ENCODE measurements around the gene IFT122. TPM values are rescaled to one million over a fixed set of nuclear protein-coding genes. Genes with fewer than 3 reads are reported as not detected.

The IFT122 gene
- total RNA-seq, 1 donor from 2014 or later = 19.2 TPM

- H3K27me3 Mint-ChIP-seq = peaks cover 3% of the 10 kb centered on the region
- ChIA-PET POLR2A (no interaction called here), CTCF (no interaction called here)
- intact Hi-C loops (cut with micrococcal nuclease) = no loop called here
- peaks cover 13% of the 10 kb centered on the region for H3K4me1 Mint-ChIP-seq
- no peak for ATAC-seq (ENCODE audit: low read depth)
- TF ChIP-seq, protein P1, sequence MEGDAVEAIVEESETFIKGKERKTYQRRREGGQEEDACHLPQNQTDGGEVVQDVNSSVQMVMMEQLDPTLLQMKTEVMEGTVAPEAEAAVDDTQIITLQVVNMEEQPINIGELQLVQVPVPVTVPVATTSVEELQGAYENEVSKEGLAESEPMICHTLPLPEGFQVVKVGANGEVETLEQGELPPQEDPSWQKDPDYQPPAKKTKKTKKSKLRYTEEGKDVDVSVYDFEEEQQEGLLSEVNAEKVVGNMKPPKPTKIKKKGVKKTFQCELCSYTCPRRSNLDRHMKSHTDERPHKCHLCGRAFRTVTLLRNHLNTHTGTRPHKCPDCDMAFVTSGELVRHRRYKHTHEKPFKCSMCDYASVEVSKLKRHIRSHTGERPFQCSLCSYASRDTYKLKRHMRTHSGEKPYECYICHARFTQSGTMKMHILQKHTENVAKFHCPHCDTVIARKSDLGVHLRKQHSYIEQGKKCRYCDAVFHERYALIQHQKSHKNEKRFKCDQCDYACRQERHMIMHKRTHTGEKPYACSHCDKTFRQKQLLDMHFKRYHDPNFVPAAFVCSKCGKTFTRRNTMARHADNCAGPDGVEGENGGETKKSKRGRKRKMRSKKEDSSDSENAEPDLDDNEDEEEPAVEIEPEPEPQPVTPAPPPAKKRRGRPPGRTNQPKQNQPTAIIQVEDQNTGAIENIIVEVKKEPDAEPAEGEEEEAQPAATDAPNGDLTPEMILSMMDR (IDR thresholded peaks at IDR 0.05) = no peak
- no peaks in the 10 kb centered on the region for H3K36me3 Mint-ChIP-seq (ENCODE audit: low read depth)
- no peak overlapping the region for H3K4me3 Mint-ChIP-seq
- no peak for DNase-seq
- no peaks in the 10 kb centered on the region for H3K9me3 Mint-ChIP-seq
- no peak overlapping the region for H3K27ac Mint-ChIP-seq
Observed at GRCh38 chr3:129555616-129556357, 115.8 kb downstream of the IFT122 start.

DNA sequence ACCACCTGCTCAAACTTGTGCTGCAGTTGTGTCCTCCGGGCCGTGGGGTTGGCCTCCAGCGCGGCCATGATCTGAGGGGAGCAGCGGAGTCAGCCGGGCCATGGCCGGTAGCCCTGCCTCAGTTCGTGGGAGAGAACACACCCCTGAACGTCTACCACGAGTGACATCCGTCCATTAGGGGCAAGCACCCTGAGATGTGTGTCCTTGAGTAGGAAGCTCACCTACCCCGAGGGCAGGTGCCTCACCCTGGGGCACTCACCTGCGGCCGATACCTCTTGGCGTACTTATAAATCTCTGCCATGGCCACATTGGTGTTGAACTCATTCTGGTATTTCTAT lies 116.3 kb downstream of the IFT122 start:
- H3K9me3 Mint-ChIP-seq = no peaks in the 10 kb centered on the region
- TF ChIP-seq, protein P1 (IDR thresholded peaks at IDR 0.05) = no peak
- H3K27ac Mint-ChIP-seq = no peak overlapping the region
- ChIA-PET POLR2A (no interaction called here), CTCF (no interaction called here)
- intact Hi-C loops (cut with micrococcal nuclease) = no loop called here
- H3K4me3 Mint-ChIP-seq = no peak overlapping the region
- no peak for ATAC-seq (ENCODE audit: low read depth)
- H3K36me3 Mint-ChIP-seq (ENCODE audit: low read depth) = no peaks in the 10 kb centered on the region
- no peak for DNase-seq
- H3K27me3 Mint-ChIP-seq = peaks cover 3% of the 10 kb centered on the region
- H3K4me1 Mint-ChIP-seq = peaks cover 14% of the 10 kb centered on the region

DNA sequence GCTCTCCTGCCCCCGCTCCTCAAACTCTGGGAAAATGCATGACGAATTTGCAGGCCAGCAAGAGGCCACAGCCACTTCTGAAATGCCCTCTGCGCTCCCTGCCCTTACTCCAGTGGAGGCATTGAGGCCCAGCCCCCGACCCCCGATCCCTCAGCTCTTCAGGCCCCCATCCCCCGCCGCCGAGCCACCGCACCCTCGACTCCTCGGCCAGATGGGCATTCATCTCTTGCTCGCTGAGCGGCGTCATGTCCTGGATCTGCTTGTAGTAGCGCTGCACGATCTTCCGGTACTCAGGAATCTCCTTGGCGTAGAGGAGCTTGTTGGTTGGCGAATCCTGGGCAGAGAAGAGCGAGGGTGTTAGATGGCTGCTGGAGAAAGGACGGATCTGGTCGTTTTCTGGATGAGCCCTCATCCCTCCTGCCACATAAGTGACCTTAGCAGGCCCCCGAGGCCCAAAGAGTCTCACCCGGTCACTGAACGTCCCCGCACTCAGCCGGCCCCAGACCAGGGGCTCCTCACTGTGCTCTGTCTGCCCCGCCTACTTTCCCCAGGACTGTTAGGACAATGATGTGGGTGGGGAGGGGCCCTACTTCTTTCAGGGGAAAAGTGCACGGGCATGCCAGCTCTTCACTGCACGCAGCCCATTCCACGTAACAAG lies 117.0 kb downstream of the IFT122 start:
- H3K27ac Mint-ChIP-seq = no peak overlapping the region
- DNase-seq (no peak), ATAC-seq (ENCODE audit: low read depth) (no peak)
- intact Hi-C loops (cut with micrococcal nuclease) = no loop called here
- TF ChIP-seq, protein P1 (IDR thresholded peaks at IDR 0.05) = no peak
- peaks cover 14% of the 10 kb centered on the region for H3K4me1 Mint-ChIP-seq
- CTCF ChIA-PET = no interaction called here
- peaks cover 3% of the 10 kb centered on the region for H3K27me3 Mint-ChIP-seq
- no peaks in the 10 kb centered on the region for H3K36me3 Mint-ChIP-seq (ENCODE audit: low read depth)
- H3K4me3 Mint-ChIP-seq = no peak overlapping the region
- H3K9me3 Mint-ChIP-seq = no peaks in the 10 kb centered on the region
- POLR2A ChIA-PET = no interaction called here

- CTCF ChIA-PET = no interaction called here
- DNase-seq = no peak
- TF ChIP-seq, protein P1 (IDR thresholded peaks at IDR 0.05) = no peak
- POLR2A ChIA-PET = interaction anchor here (1.6 kb wide), 1 partner anchor 48 kb away, joined by 3 read pairs; no protein-coding TSS in a partner anchor
- Mint-ChIP-seq H3K9me3 (no peaks in the 10 kb centered on the region), H3K27me3 (peaks cover 3% of the 10 kb centered on the region), H3K4me1 (peaks cover 14% of the 10 kb centered on the region), H3K4me3 (no peak overlapping the region), H3K27ac (no peak overlapping the region), H3K36me3 (ENCODE audit: low read depth) (no peaks in the 10 kb centered on the region)
- ATAC-seq (ENCODE audit: low read depth) = no peak
- intact Hi-C loops (cut with micrococcal nuclease) = no loop called here
Observed at GRCh38 chr3:129557548-129557894, 117.5 kb downstream of the IFT122 start.

DNA sequence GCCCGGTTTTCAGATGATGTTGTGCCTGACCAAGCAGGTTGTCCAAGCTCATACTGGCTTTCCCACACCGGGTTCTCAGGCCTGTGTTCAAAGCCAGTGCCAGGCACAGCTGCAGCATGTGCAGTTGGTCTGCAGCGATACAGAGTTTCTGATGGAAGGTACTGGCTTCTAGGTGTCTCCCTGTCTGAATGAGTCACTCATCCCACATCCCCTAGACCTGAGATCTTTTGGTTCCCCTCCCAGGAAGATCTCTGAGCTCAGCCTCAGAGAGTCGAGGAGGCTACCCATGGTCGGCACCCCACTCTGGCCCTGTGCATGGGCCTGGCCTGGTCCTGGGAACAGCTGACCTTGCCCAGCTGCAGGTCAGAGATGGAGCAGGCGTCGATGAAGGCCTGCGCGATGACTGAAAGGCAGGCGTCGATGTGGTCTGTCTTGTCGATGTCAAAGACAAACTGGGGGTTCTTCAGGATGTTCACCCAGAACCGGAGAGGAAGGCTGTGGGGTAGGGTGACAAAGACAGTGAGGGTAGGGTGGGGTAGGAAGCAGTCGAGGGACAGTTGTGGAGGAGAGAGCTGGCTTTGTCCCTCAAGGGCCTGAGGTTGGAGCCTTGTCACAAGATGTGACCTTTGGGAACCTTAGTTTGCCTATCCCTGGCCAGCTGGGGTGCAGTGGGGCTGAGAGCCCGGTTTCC lies 118.2 kb downstream of the IFT122 start:
- no peak overlapping the region for H3K4me3 Mint-ChIP-seq
- H3K27me3 Mint-ChIP-seq = peaks cover 3% of the 10 kb centered on the region
- ChIA-PET POLR2A (interaction anchor here (1.6 kb wide), 1 partner anchor 47 kb away, joined by 3 read pairs; no protein-coding TSS in a partner anchor), CTCF (no interaction called here)
- H3K36me3 Mint-ChIP-seq (ENCODE audit: low read depth) = no peaks in the 10 kb centered on the region
- peaks cover 14% of the 10 kb centered on the region for H3K4me1 Mint-ChIP-seq
- H3K9me3 Mint-ChIP-seq = no peaks in the 10 kb centered on the region
- ATAC-seq (ENCODE audit: low read depth) (no peak), DNase-seq (no peak)
- no peak overlapping the region for H3K27ac Mint-ChIP-seq
- TF ChIP-seq, protein P1 (IDR thresholded peaks at IDR 0.05) = no peak
- intact Hi-C loops (cut with micrococcal nuclease) = no loop called here
